GM19467 (cell line): ENCODE data around the gene LMF1.

Experiments used
- ATAC-seq: cut with Tn5 transposase; IDR thresholded peaks from one replicate; pipeline ENCODE4 v1.9.1; 2021; ENCODE audit warnings: mild to moderate bottlenecking, moderate library complexity; ENCODE audit not compliant: unreplicated experiment

The LMF1 gene

GRCh38 chr16:931626-932500 is 38.9 kb downstream of the LMF1 start:
- ATAC-seq = no peak

- no peak for ATAC-seq
Observed at GRCh38 chr16:931171-931570, 39.6 kb downstream of the LMF1 start.

- ATAC-seq = no peak
Observed at GRCh38 chr16:930511-930910, 40.3 kb downstream of the LMF1 start.

GRCh38 chr16:930076-930475 is 40.7 kb downstream of the LMF1 start:
- ATAC-seq = no peak

- no peak for ATAC-seq
Observed at GRCh38 chr16:929227-930073, 41.3 kb downstream of the LMF1 start.

GRCh38 chr16:928526-928925 is 42.3 kb downstream of the LMF1 start:
- no peak for ATAC-seq

- no peak for ATAC-seq
Observed at GRCh38 chr16:927931-928330, 42.9 kb downstream of the LMF1 start.

- no peak for ATAC-seq
Observed at GRCh38 chr16:927406-927805, 43.4 kb downstream of the LMF1 start.

GRCh38 chr16:926715-927114 is 44.1 kb downstream of the LMF1 start:
- no peak for ATAC-seq

- no peak for ATAC-seq
Observed at GRCh38 chr16:924806-925205, 46.0 kb downstream of the LMF1 start.

GRCh38 chr16:924063-924462 is 46.7 kb downstream of the LMF1 start:
- no peak for ATAC-seq

GRCh38 chr16:923184-923583 is 47.6 kb downstream of the LMF1 start:
- ATAC-seq = no peak

GRCh38 chr16:922051-922450 is 48.7 kb downstream of the LMF1 start:
- ATAC-seq = no peak

GRCh38 chr16:921321-921905 is 49.4 kb downstream of the LMF1 start:
- ATAC-seq = no peak

- no peak for ATAC-seq
Observed at GRCh38 chr16:920717-921116, 50.1 kb downstream of the LMF1 start.

- ATAC-seq = no peak
Observed at GRCh38 chr16:920051-920681, 50.6 kb downstream of the LMF1 start.

- ATAC-seq = no peak
Observed at GRCh38 chr16:919658-920050, 51.1 kb downstream of the LMF1 start.

GRCh38 chr16:918741-919657 is 51.8 kb downstream of the LMF1 start:
- ATAC-seq = no peak

- ATAC-seq = no peak
Observed at GRCh38 chr16:918068-918467, 52.7 kb downstream of the LMF1 start.

- ATAC-seq = no peak
Observed at GRCh38 chr16:917591-918061, 53.2 kb downstream of the LMF1 start.
